Measurements from ENCODE around the gene PALD1.

Gene PALD1

GRCh38 chr10:70587045-70587658 lies 108.6 kb downstream of the PALD1 start:
- no peak overlapping the region for H3K27ac ChIP-seq (replicated peaks; ENCODE audit: low read length)
- no peak overlapping the region for H2BK5ac ChIP-seq (ENCODE audit: low read length)
- no peak overlapping the region for H2AK5ac ChIP-seq (ENCODE audit: low read depth, low read length)
- no peak overlapping the region for H2BK15ac ChIP-seq (ENCODE audit: low read length)
- no CpG with 5 or more reads among the region's 8 CpGs for WGBS, 2 donors (ENCODE audit: extremely low coverage in 2 of 2, insufficient read length in 2 of 2, insufficient replicate concordance in 1 of 2)
- H3K27me3 ChIP-seq (ENCODE audit: control insufficient read depth in 3 of 3, insufficient read depth in 3 of 3, low read depth in 1 of 3, low read length in 3 of 3), result peaks cover 0 to 3% (median 0%) of the 10 kb centered on the region in 3 experiments
- no peak overlapping the region for H3K4me2 ChIP-seq (ENCODE audit: insufficient read depth, low read length, poor library complexity, severe bottlenecking)
- no peak overlapping the region for H3K4me3 ChIP-seq (ENCODE audit: low read length in 2 of 2)
- no peak overlapping the region for H2AFZ ChIP-seq (ENCODE audit: low read length)
- H4K8ac ChIP-seq (ENCODE audit: low read depth, low read length), result no peak overlapping the region
- H2BK12ac ChIP-seq (ENCODE audit: low read length), result no peak overlapping the region
- H3K9me3 ChIP-seq (replicated peaks in 1 of 2; ENCODE audit: control insufficient read depth in 2 of 2, insufficient read depth in 1 of 2, low read depth in 1 of 2, low read length in 2 of 2), result no peaks in the 10 kb centered on the region
- no peak for DNase-seq (ENCODE audit: low spot score)
- no peak overlapping the region for H3K23ac ChIP-seq (ENCODE audit: low read depth, low read length, poor library complexity)
- H3K9ac ChIP-seq (ENCODE audit: low read depth, low read length, poor library complexity), result no peak overlapping the region
- no peaks in the 10 kb centered on the region for H3K79me1 ChIP-seq (ENCODE audit: low read depth, low read length)
- H4K91ac ChIP-seq (ENCODE audit: low read depth, low read length, poor library complexity), result no peak overlapping the region
- H2BK120ac ChIP-seq (ENCODE audit: low read depth, low read length), result no peak overlapping the region
- no peak overlapping the region for H3K18ac ChIP-seq (ENCODE audit: low read length)
- no peak overlapping the region for H3K14ac ChIP-seq (ENCODE audit: low read length)
- peaks cover 14 to 23% of the 10 kb centered on the region in 2 donors for H3K4me1 ChIP-seq (ENCODE audit: control insufficient read depth in 2 of 2, insufficient read depth in 1 of 2, low read depth in 1 of 2, low read length in 2 of 2)
- no peaks in the 10 kb centered on the region for H3K36me3 ChIP-seq (replicated peaks in 1 of 2; ENCODE audit: control insufficient read depth in 2 of 2, insufficient read depth in 2 of 2, low read length in 2 of 2)
- no peak overlapping the region for H3K4ac ChIP-seq (ENCODE audit: low read length)

- no peak overlapping the region for H2BK5ac ChIP-seq (ENCODE audit: low read length)
- no peak overlapping the region for H3K4me3 ChIP-seq (ENCODE audit: low read length in 2 of 2)
- no peaks in the 10 kb centered on the region for H3K79me1 ChIP-seq (ENCODE audit: low read depth, low read length)
- H3K4me2 ChIP-seq (ENCODE audit: insufficient read depth, low read length, poor library complexity, severe bottlenecking), result no peak overlapping the region
- no peak for DNase-seq (ENCODE audit: low spot score)
- peaks cover 0 to 9% (median 0%) of the 10 kb centered on the region in 3 experiments for H3K27me3 ChIP-seq (ENCODE audit: control insufficient read depth in 3 of 3, insufficient read depth in 3 of 3, low read depth in 1 of 3, low read length in 3 of 3)
- no peak overlapping the region for H3K27ac ChIP-seq (replicated peaks; ENCODE audit: low read length)
- no peak overlapping the region for H3K23ac ChIP-seq (ENCODE audit: low read depth, low read length, poor library complexity)
- H2AK5ac ChIP-seq (ENCODE audit: low read depth, low read length), result no peak overlapping the region
- no peak overlapping the region for H2BK12ac ChIP-seq (ENCODE audit: low read length)
- H3K4me1 ChIP-seq (ENCODE audit: control insufficient read depth in 2 of 2, insufficient read depth in 1 of 2, low read depth in 1 of 2, low read length in 2 of 2), result peaks cover 13 to 17% of the 10 kb centered on the region in 2 donors
- no peak overlapping the region for H3K18ac ChIP-seq (ENCODE audit: low read length)
- no peak overlapping the region for H2AFZ ChIP-seq (ENCODE audit: low read length)
- H3K9me3 ChIP-seq (replicated peaks in 1 of 2; ENCODE audit: control insufficient read depth in 2 of 2, insufficient read depth in 1 of 2, low read depth in 1 of 2, low read length in 2 of 2), result no peaks in the 10 kb centered on the region
- no peak overlapping the region for H4K91ac ChIP-seq (ENCODE audit: low read depth, low read length, poor library complexity)
- H4K8ac ChIP-seq (ENCODE audit: low read depth, low read length), result no peak overlapping the region
- no peak overlapping the region for H3K14ac ChIP-seq (ENCODE audit: low read length)
- H3K9ac ChIP-seq (ENCODE audit: low read depth, low read length, poor library complexity), result no peak overlapping the region
- no peak overlapping the region for H2BK15ac ChIP-seq (ENCODE audit: low read length)
- H3K36me3 ChIP-seq (replicated peaks in 1 of 2; ENCODE audit: control insufficient read depth in 2 of 2, insufficient read depth in 2 of 2, low read length in 2 of 2), result no peaks in the 10 kb centered on the region
- H2BK120ac ChIP-seq (ENCODE audit: low read depth, low read length), result no peak overlapping the region
- no CpG with 5 or more reads among the region's 6 CpGs for WGBS, 2 donors (ENCODE audit: extremely low coverage in 2 of 2, insufficient read length in 2 of 2, insufficient replicate concordance in 1 of 2)
- H3K4ac ChIP-seq (ENCODE audit: low read length), result no peak overlapping the region
Observed at GRCh38 chr10:70588255-70588654, 109.7 kb downstream of the PALD1 start.

GRCh38 chr10:70588859-70589570 lies 110.4 kb downstream of the PALD1 start:
- no peaks in the 10 kb centered on the region for H3K9me3 ChIP-seq (replicated peaks in 1 of 2; ENCODE audit: control insufficient read depth in 2 of 2, insufficient read depth in 1 of 2, low read depth in 1 of 2, low read length in 2 of 2)
- no CpG with 5 or more reads among the region's 10 CpGs for WGBS, 2 donors (ENCODE audit: extremely low coverage in 2 of 2, insufficient read length in 2 of 2, insufficient replicate concordance in 1 of 2)

More at GRCh38 chr10:70588859-70589570, 110.4 kb downstream of the PALD1 start:
- Histone ChIP-seq H3K4me2 (ENCODE audit: insufficient read depth, low read length, poor library complexity, severe bottlenecking) (no peak overlapping the region), H4K8ac (ENCODE audit: low read depth, low read length) (no peak overlapping the region), H3K4me3 (ENCODE audit: low read length in 2 of 2) (no peak overlapping the region), H2BK12ac (ENCODE audit: low read length) (no peak overlapping the region), H3K4me1 (ENCODE audit: control insufficient read depth in 2 of 2, insufficient read depth in 1 of 2, low read depth in 1 of 2, low read length in 2 of 2) (peaks cover 8 to 12% of the 10 kb centered on the region in 2 donors), H3K9ac (ENCODE audit: low read depth, low read length, poor library complexity) (no peak overlapping the region), H3K14ac (ENCODE audit: low read length) (no peak overlapping the region), H3K4ac (ENCODE audit: low read length) (no peak overlapping the region), H3K18ac (ENCODE audit: low read length) (no peak overlapping the region), H2AFZ (ENCODE audit: low read length) (no peak overlapping the region), H2BK120ac (ENCODE audit: low read depth, low read length) (no peak overlapping the region), H2AK5ac (ENCODE audit: low read depth, low read length) (no peak overlapping the region), H4K91ac (ENCODE audit: low read depth, low read length, poor library complexity) (no peak overlapping the region), H2BK15ac (ENCODE audit: low read length) (no peak overlapping the region), H3K23ac (ENCODE audit: low read depth, low read length, poor library complexity) (no peak overlapping the region), H3K27ac (replicated peaks; ENCODE audit: low read length) (no peak overlapping the region), H3K27me3 (ENCODE audit: control insufficient read depth in 3 of 3, insufficient read depth in 3 of 3, low read depth in 1 of 3, low read length in 3 of 3) (peaks cover 0 to 10% (median 0%) of the 10 kb centered on the region in 3 experiments), H3K36me3 (replicated peaks in 1 of 2; ENCODE audit: control insufficient read depth in 2 of 2, insufficient read depth in 2 of 2, low read length in 2 of 2) (no peaks in the 10 kb centered on the region), H3K79me1 (ENCODE audit: low read depth, low read length) (no peaks in the 10 kb centered on the region), H2BK5ac (ENCODE audit: low read length) (no peak overlapping the region)
- DNase-seq (ENCODE audit: low spot score), result no peak
